ENCODE measurements around the gene CNTRL.

DNA sequence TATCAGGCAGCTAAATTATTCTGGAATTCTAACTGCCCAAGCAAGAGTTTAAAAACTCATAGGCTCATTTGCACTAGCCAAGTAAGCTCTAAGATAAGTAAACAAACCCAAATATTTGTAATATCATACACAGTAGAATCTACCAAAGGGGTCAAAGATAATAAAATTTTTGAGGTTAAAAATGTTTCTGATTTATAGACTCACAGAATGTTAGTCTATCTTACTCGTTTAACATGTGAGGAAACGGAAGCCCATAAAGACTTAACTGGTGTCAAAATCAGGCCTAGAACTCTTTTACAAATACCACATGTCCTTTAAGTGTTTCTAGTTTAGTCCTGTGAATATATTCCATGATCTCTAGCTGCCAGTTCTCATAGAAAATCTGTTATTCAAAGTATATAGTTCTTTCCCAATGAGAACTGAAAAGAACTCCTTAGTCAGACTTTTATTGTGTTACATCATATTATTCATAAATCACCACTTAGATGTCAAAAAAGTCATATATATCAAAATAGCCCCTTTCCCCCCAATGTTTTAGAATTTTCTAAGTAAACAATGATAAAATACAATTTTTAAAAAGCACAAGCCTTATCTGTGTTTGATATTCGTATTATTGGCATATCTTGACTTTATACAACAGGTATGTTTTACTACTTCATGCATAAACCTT is 113.0 kb downstream of the CNTRL start:
- TF ChIP-seq, protein P1, sequence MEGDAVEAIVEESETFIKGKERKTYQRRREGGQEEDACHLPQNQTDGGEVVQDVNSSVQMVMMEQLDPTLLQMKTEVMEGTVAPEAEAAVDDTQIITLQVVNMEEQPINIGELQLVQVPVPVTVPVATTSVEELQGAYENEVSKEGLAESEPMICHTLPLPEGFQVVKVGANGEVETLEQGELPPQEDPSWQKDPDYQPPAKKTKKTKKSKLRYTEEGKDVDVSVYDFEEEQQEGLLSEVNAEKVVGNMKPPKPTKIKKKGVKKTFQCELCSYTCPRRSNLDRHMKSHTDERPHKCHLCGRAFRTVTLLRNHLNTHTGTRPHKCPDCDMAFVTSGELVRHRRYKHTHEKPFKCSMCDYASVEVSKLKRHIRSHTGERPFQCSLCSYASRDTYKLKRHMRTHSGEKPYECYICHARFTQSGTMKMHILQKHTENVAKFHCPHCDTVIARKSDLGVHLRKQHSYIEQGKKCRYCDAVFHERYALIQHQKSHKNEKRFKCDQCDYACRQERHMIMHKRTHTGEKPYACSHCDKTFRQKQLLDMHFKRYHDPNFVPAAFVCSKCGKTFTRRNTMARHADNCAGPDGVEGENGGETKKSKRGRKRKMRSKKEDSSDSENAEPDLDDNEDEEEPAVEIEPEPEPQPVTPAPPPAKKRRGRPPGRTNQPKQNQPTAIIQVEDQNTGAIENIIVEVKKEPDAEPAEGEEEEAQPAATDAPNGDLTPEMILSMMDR (IDR thresholded peaks at IDR 0.05), result no peak
- TF ChIP-seq POLR2A (IDR thresholded peaks at IDR 0.05) (no peak), EP300 (IDR thresholded peaks at IDR 0.05) (no peak), POLR2AphosphoS5 (IDR thresholded peaks at IDR 0.05) (peak in 1 of 4 donors; percentile 26)
